ENCODE measurements around the gene PIGO.
A peak's percentile ranks its signal among the peaks of the same experiment; 100 is the strongest.

DNA sequence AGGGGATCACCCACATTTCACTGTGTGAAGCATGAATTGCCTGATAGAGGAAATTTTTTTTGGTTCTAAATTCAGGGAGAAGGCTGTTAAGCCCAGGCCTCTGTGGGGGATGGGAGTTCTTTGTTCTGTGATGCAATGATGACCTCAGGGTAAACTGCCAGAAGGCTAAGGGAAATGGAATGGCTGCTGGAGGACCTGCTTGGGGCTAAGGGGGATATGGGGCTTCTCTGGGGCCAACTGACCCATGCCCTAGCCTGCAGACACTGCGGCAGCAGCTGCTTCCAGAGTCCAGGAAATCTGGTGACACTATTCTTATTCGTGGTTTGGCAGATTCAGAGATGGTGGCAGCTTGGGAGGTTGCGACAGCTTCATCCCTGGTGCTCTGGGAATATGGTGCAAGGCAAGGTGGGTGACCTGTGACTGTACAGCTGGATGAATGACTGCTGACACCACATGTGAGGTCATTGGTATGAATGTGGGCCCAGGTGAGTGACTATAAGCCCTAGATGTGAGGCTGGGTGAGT, 54.2 kb downstream of the PIGO start:
- TF ChIP-seq, protein P1, sequence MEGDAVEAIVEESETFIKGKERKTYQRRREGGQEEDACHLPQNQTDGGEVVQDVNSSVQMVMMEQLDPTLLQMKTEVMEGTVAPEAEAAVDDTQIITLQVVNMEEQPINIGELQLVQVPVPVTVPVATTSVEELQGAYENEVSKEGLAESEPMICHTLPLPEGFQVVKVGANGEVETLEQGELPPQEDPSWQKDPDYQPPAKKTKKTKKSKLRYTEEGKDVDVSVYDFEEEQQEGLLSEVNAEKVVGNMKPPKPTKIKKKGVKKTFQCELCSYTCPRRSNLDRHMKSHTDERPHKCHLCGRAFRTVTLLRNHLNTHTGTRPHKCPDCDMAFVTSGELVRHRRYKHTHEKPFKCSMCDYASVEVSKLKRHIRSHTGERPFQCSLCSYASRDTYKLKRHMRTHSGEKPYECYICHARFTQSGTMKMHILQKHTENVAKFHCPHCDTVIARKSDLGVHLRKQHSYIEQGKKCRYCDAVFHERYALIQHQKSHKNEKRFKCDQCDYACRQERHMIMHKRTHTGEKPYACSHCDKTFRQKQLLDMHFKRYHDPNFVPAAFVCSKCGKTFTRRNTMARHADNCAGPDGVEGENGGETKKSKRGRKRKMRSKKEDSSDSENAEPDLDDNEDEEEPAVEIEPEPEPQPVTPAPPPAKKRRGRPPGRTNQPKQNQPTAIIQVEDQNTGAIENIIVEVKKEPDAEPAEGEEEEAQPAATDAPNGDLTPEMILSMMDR (IDR thresholded peaks at IDR 0.05): no peak
- no peak for TF ChIP-seq POLR2A (IDR thresholded peaks at IDR 0.05)
- TF ChIP-seq EP300 (IDR thresholded peaks at IDR 0.05): peak in 1 of 2 donors; percentile 9
